IgD-negative memory B cell (primary cell): ENCODE data around the gene ATXN7. TPM values are rescaled to one million over a fixed set of nuclear protein-coding genes. Genes with fewer than 3 reads are reported as not detected.

Experiments
- H3K27ac Mint-ChIP-seq, 3 donors: one replicate each; pipeline ENCODE4 v1.8.0; 2020 to 2022; ENCODE audit warnings: mild to moderate bottlenecking in 3 of 3, mixed read lengths in 3 of 3, moderate library complexity in 1 of 3
- H3K27me3 Mint-ChIP-seq: one replicate; pipeline ENCODE4 v1.8.0; 2021; ENCODE audit warnings: mixed read lengths
- H3K36me3 Mint-ChIP-seq: one replicate; pipeline ENCODE4 v1.8.0; 2020; ENCODE audit warnings: mild to moderate bottlenecking, mixed read lengths
- H3K4me1 Mint-ChIP-seq, 3 donors: one replicate each; pipeline ENCODE4 v1.8.0; 2020 to 2022; ENCODE audit warnings: mixed read lengths in 3 of 3, mild to moderate bottlenecking in 1 of 3
- H3K4me3 Mint-ChIP-seq, 4 donors: one replicate each; pipeline ENCODE4 v1.8.0; 2020 to 2022; ENCODE audit warnings: mild to moderate bottlenecking in 4 of 4, mixed read lengths in 4 of 4, moderate library complexity in 3 of 4
- H3K9me3 Mint-ChIP-seq, 3 donors: one replicate each; pipeline ENCODE4 v1.8.0; 2020 to 2021; ENCODE audit warnings: mixed read lengths in 3 of 3, mild to moderate bottlenecking in 1 of 3
- polyA plus RNA-seq: library from polyadenylated mRNA; unstranded; fragments of 300-500 nt; fragmentation: Illumina TruSeq; gene quantifications from one replicate; pipeline ENCODE4 v1.2.3, GENCODE V29; 2021

ATXN7 gene
- 2.1 TPM for polyA plus RNA-seq

GRCh38 chr3:63863150-63864007, at the start of gene ATXN7, which contains the start of gene THOC7:
TSS of gene ATXN7 (plus strand) at chr3:63863867. CDS start at chr3:63912599, 48,732 bp downstream.
TSS of gene THOC7 (minus strand) at chr3:63863805. CDS start at chr3:63863790, 15 bp downstream.
- H3K4me3 Mint-ChIP-seq, result peak within 1 kb of the TSS; percentile 96 to 98 (median 97)
- no peaks in the 10 kb centered on the region for H3K36me3 Mint-ChIP-seq
- H3K27ac Mint-ChIP-seq, result peak within 1 kb of the TSS; percentile 91 to 98 (median 94)
- H3K4me1 Mint-ChIP-seq, result peaks cover 28 to 47% (median 38%) of the 10 kb centered on the region in 3 donors
- no peaks in the 10 kb centered on the region for H3K27me3 Mint-ChIP-seq
- H3K9me3 Mint-ChIP-seq, result no peaks in the 10 kb centered on the region

GRCh38 chr3:63814237-63814636, 49.4 kb upstream of the ATXN7 start:
- Mint-ChIP-seq H3K27me3 (no peaks in the 10 kb centered on the region), H3K4me1 (peaks cover 0 to 3% (median 0%) of the 10 kb centered on the region in 3 donors), H3K9me3 (no peaks in the 10 kb centered on the region), H3K36me3 (no peaks in the 10 kb centered on the region), H3K4me3 (no peak overlapping the region), H3K27ac (no peak overlapping the region)

- H3K27ac Mint-ChIP-seq, result no peak overlapping the region
- no peaks in the 10 kb centered on the region for H3K36me3 Mint-ChIP-seq
- H3K4me1 Mint-ChIP-seq, result peaks cover 0 to 3% (median 0%) of the 10 kb centered on the region in 3 donors
- no peak overlapping the region for H3K4me3 Mint-ChIP-seq
- H3K9me3 Mint-ChIP-seq, result no peaks in the 10 kb centered on the region
- H3K27me3 Mint-ChIP-seq, result no peaks in the 10 kb centered on the region
Measured at GRCh38 chr3:63817225-63817624, 46.4 kb upstream of the ATXN7 start.

- Mint-ChIP-seq H3K27me3 (no peaks in the 10 kb centered on the region), H3K27ac (peak overlapping the region in 1 of 3 donors; percentile 40), H3K9me3 (no peaks in the 10 kb centered on the region), H3K36me3 (no peaks in the 10 kb centered on the region), H3K4me1 (peaks cover 0 to 3% (median 0%) of the 10 kb centered on the region in 3 donors), H3K4me3 (no peak overlapping the region)
Measured at GRCh38 chr3:63818282-63819150, 45.2 kb upstream of the ATXN7 start.

GRCh38 chr3:63819151-63819398, 44.6 kb upstream of the ATXN7 start, which contains the start of gene C3orf49:
TSS of gene C3orf49 (plus strand) at chr3:63819299. CDS start at chr3:63819472, 173 bp downstream.
- Mint-ChIP-seq H3K9me3 (no peaks in the 10 kb centered on the region), H3K4me3 (no peak within 1 kb of the TSS), H3K27ac (peak within 1 kb of the TSS in 1 of 3 donors; percentile 40), H3K27me3 (no peaks in the 10 kb centered on the region), H3K36me3 (no peaks in the 10 kb centered on the region), H3K4me1 (peaks cover 0 to 3% (median 0%) of the 10 kb centered on the region in 3 donors)

GRCh38 chr3:63824309-63824708, 39.4 kb upstream of the ATXN7 start:
- no peak overlapping the region for H3K4me3 Mint-ChIP-seq
- H3K9me3 Mint-ChIP-seq, result no peaks in the 10 kb centered on the region
- peaks cover 2% of the 10 kb centered on the region for H3K36me3 Mint-ChIP-seq
- H3K27ac Mint-ChIP-seq, result no peak overlapping the region
- no peaks in the 10 kb centered on the region for H3K27me3 Mint-ChIP-seq
- H3K4me1 Mint-ChIP-seq, result no peaks in the 10 kb centered on the region

- Mint-ChIP-seq H3K9me3 (no peaks in the 10 kb centered on the region), H3K27ac (no peak overlapping the region), H3K4me1 (no peaks in the 10 kb centered on the region), H3K27me3 (no peaks in the 10 kb centered on the region), H3K4me3 (no peak overlapping the region), H3K36me3 (peaks cover 14% of the 10 kb centered on the region)
Measured at GRCh38 chr3:63830526-63830925, 33.1 kb upstream of the ATXN7 start.

GRCh38 chr3:63832395-63832794, 31.3 kb upstream of the ATXN7 start:
- no peaks in the 10 kb centered on the region for H3K4me1 Mint-ChIP-seq
- no peak overlapping the region for H3K4me3 Mint-ChIP-seq
- H3K27ac Mint-ChIP-seq, result no peak overlapping the region

GRCh38 chr3:63841704-63842103, 22.0 kb upstream of the ATXN7 start:
- Mint-ChIP-seq H3K4me3 (no peak overlapping the region), H3K4me1 (peaks cover 0 to 2% (median 0%) of the 10 kb centered on the region in 3 donors), H3K9me3 (peaks cover 0 to 2% (median 0%) of the 10 kb centered on the region in 3 donors), H3K27ac (peak overlapping the region in 1 of 3 donors; percentile 24), H3K36me3 (peaks cover 14% of the 10 kb centered on the region), H3K27me3 (no peaks in the 10 kb centered on the region)

More at GRCh38 chr3:63832395-63832794, 31.3 kb upstream of the ATXN7 start:
- no peaks in the 10 kb centered on the region for H3K9me3 Mint-ChIP-seq
- peaks cover 16% of the 10 kb centered on the region for H3K36me3 Mint-ChIP-seq
- H3K27me3 Mint-ChIP-seq, result no peaks in the 10 kb centered on the region

- H3K4me1 Mint-ChIP-seq, result peaks cover 0 to 2% (median 0%) of the 10 kb centered on the region in 3 donors
- no peak overlapping the region for H3K4me3 Mint-ChIP-seq
- no peaks in the 10 kb centered on the region for H3K27me3 Mint-ChIP-seq
- H3K27ac Mint-ChIP-seq, result no peak overlapping the region
- peaks cover 13% of the 10 kb centered on the region for H3K36me3 Mint-ChIP-seq
- H3K9me3 Mint-ChIP-seq, result peaks cover 0 to 2% (median 0%) of the 10 kb centered on the region in 3 donors
Measured at GRCh38 chr3:63842127-63842526, 21.5 kb upstream of the ATXN7 start.

GRCh38 chr3:63845215-63845614, 18.5 kb upstream of the ATXN7 start:
- no peak overlapping the region for H3K4me3 Mint-ChIP-seq
- H3K9me3 Mint-ChIP-seq, result peaks cover 0 to 2% (median 0%) of the 10 kb centered on the region in 3 donors
- H3K27ac Mint-ChIP-seq, result peak overlapping the region in 1 of 3 donors; percentile 47
- H3K4me1 Mint-ChIP-seq, result no peaks in the 10 kb centered on the region
- H3K36me3 Mint-ChIP-seq, result peaks cover 12% of the 10 kb centered on the region
- no peaks in the 10 kb centered on the region for H3K27me3 Mint-ChIP-seq

- H3K4me3 Mint-ChIP-seq, result no peak overlapping the region
- H3K27me3 Mint-ChIP-seq, result no peaks in the 10 kb centered on the region
- peaks cover 0 to 5% (median 3%) of the 10 kb centered on the region in 3 donors for H3K4me1 Mint-ChIP-seq
- no peak overlapping the region for H3K27ac Mint-ChIP-seq
- no peaks in the 10 kb centered on the region for H3K9me3 Mint-ChIP-seq
- peaks cover 5% of the 10 kb centered on the region for H3K36me3 Mint-ChIP-seq
Measured at GRCh38 chr3:63847718-63848450, 15.8 kb upstream of the ATXN7 start.

- no peaks in the 10 kb centered on the region for H3K9me3 Mint-ChIP-seq
- no peak overlapping the region for H3K27ac Mint-ChIP-seq
- peaks cover 0 to 5% (median 3%) of the 10 kb centered on the region in 3 donors for H3K4me1 Mint-ChIP-seq
- H3K36me3 Mint-ChIP-seq, result peaks cover 2% of the 10 kb centered on the region
- H3K4me3 Mint-ChIP-seq, result no peak overlapping the region
- H3K27me3 Mint-ChIP-seq, result no peaks in the 10 kb centered on the region
Measured at GRCh38 chr3:63849175-63849574, 14.5 kb upstream of the ATXN7 start.

- Mint-ChIP-seq H3K4me3 (no peak overlapping the region), H3K27me3 (no peaks in the 10 kb centered on the region), H3K9me3 (no peaks in the 10 kb centered on the region), H3K27ac (no peak overlapping the region), H3K36me3 (peaks cover 2% of the 10 kb centered on the region), H3K4me1 (peaks cover 0 to 8% (median 5%) of the 10 kb centered on the region in 3 donors)
Measured at GRCh38 chr3:63851287-63851686, 12.4 kb upstream of the ATXN7 start.
